HepG2 (cell line): ENCODE results near the gene FOXA3. TPM values are rescaled to one million over a fixed set of nuclear protein-coding genes. Genes with fewer than 3 reads are reported as not detected.

Experiments used
- ATAC-seq: fragments of 200-7000 bp; cut with Tn5 transposase; 3 replicates; pipeline ENCODE4 v1.9.1; 2020; ENCODE audit warnings: mild to moderate bottlenecking, moderate library complexity
- BruUV-seq: library from RNA; stranded (reverse); fragments of 400-500 nt; replicated peaks from 2 replicates; lab custom pipeline; 2021; lab: Mats Ljungman, UMichigan
- CTCF ChIA-PET: fragments of 300-600 bp; formaldehyde crosslinking; extraction: SDS; loops from one replicate; lab custom pipeline; 2021; ENCODE audit warnings: low total read pairs, inconsistent platforms, low intra/inter-chr PET ratio; lab: Yijun Ruan, JAX
- POLR2A ChIA-PET: fragments of 350-600 bp; sonication (Branson Sonifier 250); formaldehyde crosslinking; loops from one replicate; lab custom pipeline; 2020; ENCODE audit warnings: antibody characterized with exemption, inconsistent platforms; lab: Yijun Ruan, JAX
- DNase-seq: peaks from one replicate; pipeline ENCODE4 v3.0.0-alpha.2; 2015; ENCODE audit warnings: low spot score
- FAIRE-seq: peaks from 3 replicates; lab custom pipeline; 2011; peaks lifted over from hg19 to GRCh38; lab: Jason Lieb, UNC
- H2AFZ ChIP-seq: one replicate; pipeline ENCODE4 v1.6.1; 2011; ENCODE audit warnings: low read length, inconsistent platforms
- H3K27ac ChIP-seq: fragments of 300-600 bp; 3 replicates; pipeline ENCODE4 v1.8.0; 2011; ENCODE audit warnings: mixed run types, mild to moderate bottlenecking, mixed read lengths, low read length, inconsistent platforms; ENCODE audit not compliant: insufficient read depth; ENCODE audit errors: extremely low read length
- H3K27me3 ChIP-seq, 2 experiments: fragments of 200-600 bp in 1 of 2; 2 replicates in 1 of 2; 3 replicates in 1 of 2; pipeline versions ENCODE4 v1.6.0 to v1.8.0; 2011; ENCODE audit warnings: low read length in 2 of 2, mild to moderate bottlenecking in 2 of 2, moderate library complexity in 2 of 2, inconsistent platforms in 1 of 2; ENCODE audit not compliant: insufficient read depth in 2 of 2, control insufficient read depth in 1 of 2
- H3K36me3 ChIP-seq, 2 experiments: fragments of 200-600 bp in 1 of 2; replicated peaks in 1 of 2; 2 replicates in 1 of 2; 3 replicates in 1 of 2; pipeline versions ENCODE4 v1.5.1 to v1.8.0; 2011; ENCODE audit warnings: low read length in 2 of 2, inconsistent platforms in 1 of 2; ENCODE audit not compliant: insufficient read depth in 2 of 2, control insufficient read depth in 1 of 2
- H3K4me1 ChIP-seq: 2 replicates; pipeline ENCODE4 v1.5.1; 2012; ENCODE audit warnings: low read length, inconsistent platforms; ENCODE audit not compliant: insufficient read depth
- H3K4me2 ChIP-seq: 2 replicates; pipeline ENCODE4 v1.6.0; 2011; ENCODE audit warnings: low read depth, low read length, inconsistent platforms
- H3K4me3 ChIP-seq, 3 experiments: fragments of 200-600 bp in 1 of 3; sonication (generic), shearing (Covaris generic) in 1 of 3; replicated peaks in 1 of 3; 2 replicates each; pipeline ENCODE4 v1.5.1; 2011 to 2016; ENCODE audit warnings: low read length in 3 of 3, inconsistent platforms in 2 of 3, low read depth in 2 of 3, mild to moderate bottlenecking in 2 of 3, control low read depth in 1 of 3, mixed read lengths in 1 of 3; ENCODE audit not compliant: insufficient read depth in 1 of 3
- H3K79me2 ChIP-seq: one replicate; pipeline ENCODE4 v1.6.1; 2011; ENCODE audit warnings: low read length, inconsistent platforms; ENCODE audit not compliant: insufficient read depth
- H3K9ac ChIP-seq: 2 replicates; pipeline ENCODE4 v1.6.0; 2011; ENCODE audit warnings: mild to moderate bottlenecking, low read depth, low read length, inconsistent platforms; ENCODE audit not compliant: insufficient read depth
- H3K9me3 ChIP-seq: 2 replicates; pipeline ENCODE4 v1.5.1; 2012; ENCODE audit warnings: mild to moderate bottlenecking, low read length
- H4K20me1 ChIP-seq: 2 replicates; pipeline ENCODE4 v1.6.0; 2011; ENCODE audit warnings: inconsistent platforms, mild to moderate bottlenecking, low read length, moderate library complexity; ENCODE audit not compliant: insufficient read depth
- AGO2 ChIP-seq: fragments of 200-400 bp; formaldehyde crosslinking; optimal IDR thresholded peaks from 2 replicates; pipeline ENCODE3; 2017; ENCODE audit warnings: mild to moderate bottlenecking, low read depth, low read length, moderate library complexity
- HMGA1 ChIP-seq: sonication (generic); formaldehyde crosslinking; conservative IDR thresholded peaks from 2 replicates; pipeline ENCODE4 v1.4.0; 2020; ENCODE audit warnings: missing genetic modification reagents
- HNRNPL ChIP-seq: fragments of 200-400 bp; formaldehyde crosslinking; IDR thresholded peaks from 2 replicates; pipeline ENCODE4 v1.6.1; 2017; ENCODE audit warnings: mild to moderate bottlenecking, low read depth, low read length
- HNRNPLL ChIP-seq: fragments of 200-400 bp; formaldehyde crosslinking; IDR thresholded peaks from 2 replicates; pipeline ENCODE4 v1.6.1; 2017; ENCODE audit warnings: mild to moderate bottlenecking, low read depth, low read length; ENCODE audit not compliant: poor library complexity, severe bottlenecking
- PATZ1 ChIP-seq: sonication (generic); formaldehyde crosslinking; IDR thresholded peaks from 2 replicates; pipeline ENCODE4 v1.4.0; 2020; ENCODE audit warnings: missing genetic modification reagents
- ZBTB33 ChIP-seq: sonication (generic); formaldehyde crosslinking; IDR thresholded peaks from 2 replicates; pipeline ENCODE4 v1.4.0; 2020; ENCODE audit warnings: missing genetic modification reagents
- ZNF33A ChIP-seq: sonication (generic); formaldehyde crosslinking; IDR thresholded peaks from 2 replicates; pipeline ENCODE4 v1.5.1; 2020; ENCODE audit warnings: missing genetic modification reagents, mild to moderate bottlenecking, moderate library complexity, borderline replicate concordance
- ZNF710 ChIP-seq: sonication (generic); formaldehyde crosslinking; IDR thresholded peaks from 2 replicates; pipeline ENCODE4 v1.5.0; 2020; ENCODE audit warnings: mild to moderate bottlenecking, missing genetic modification reagents, borderline replicate concordance
- ZSCAN25 ChIP-seq: sonication (generic); formaldehyde crosslinking; IDR thresholded peaks from 2 replicates; pipeline ENCODE4 v1.8.0; 2022; ENCODE audit warnings: mild to moderate bottlenecking, missing genetic modification reagents
- WGBS: methylation state at CpG from one replicate; pipeline ENCODE4 v1.1.6; 2017; ENCODE audit warnings: low lambda C conversion rate; 5-methylcytosine and 5-hydroxymethylcytosine counted together
- in situ Hi-C: cut with HindIII; loops from 2 replicates; pipeline ENCODE4 v1.10.0; 2017; ENCODE audit warnings: low pct_unique_long_range_greater_than_20kb; ENCODE audit not compliant: extremely low pct_ligation_motif_present
- intact Hi-C: fragments of 100-400 bp; cut with micrococcal nuclease; formaldehyde crosslinking; loops from one replicate; pipeline ENCODE4 v1.10.0; 2022; ENCODE audit not compliant: unreplicated experiment
- polyA plus RNA-seq, 8 experiments: library from polyadenylated mRNA; depleted of rRNA in 3 of 8; stranded (reverse) in 7 of 8; unstranded in 1 of 8; fragments of >200 nt; fragmentation: Illumina TruSeq in 4 of 8; extraction: Trizol in 4 of 8; gene quantifications; 2 replicates each; pipeline versions ENCODE4 v1.2.1 to v1.2.3, GENCODE V29; 2011 to 2016; ENCODE audit warnings: low read depth in 4 of 8, missing spikeins in 1 of 8, mixed read lengths in 1 of 8; ENCODE audit not compliant: insufficient read depth in 1 of 8
- total RNA-seq, 5 experiments: library from RNA; depleted of rRNA; stranded (reverse); fragments of >200 nt; fragmentation: Illumina TruSeq; extraction: Trizol; gene quantifications; 2 replicates each; pipeline ENCODE4 v1.2.3, GENCODE V29; 2016; ENCODE audit warnings: low read depth in 1 of 5

The FOXA3 gene
- total and polyA plus RNA-seq, 2 of the 13 experiments (the other 11 are each of a cell fraction or from before 2014, with no cell fraction given) = 29.8 to 47.6 TPM

- ChIA-PET POLR2A (interaction anchor here (10.3 kb wide), 1 partner anchor 11 kb away, joined by 388 read pairs; the partner anchor contains the start of genes FOXA3 and SYMPK), CTCF (no interaction called here)
- intact Hi-C loops = no loop called here
- no peaks in the 10 kb centered on the region for H3K27me3 ChIP-seq
- H2AFZ ChIP-seq = no peak overlapping the region
- in situ Hi-C loops = no loop called here
- no peak for FAIRE-seq
- no peaks in the 10 kb centered on the region for H4K20me1 ChIP-seq
- H3K4me1 ChIP-seq = peaks cover 89% of the 10 kb centered on the region
- no peaks in the 10 kb centered on the region for H3K9me3 ChIP-seq
- H3K4me2 ChIP-seq = peak overlapping the region; percentile 90
- ATAC-seq = no peak
- peak; percentile 68; the same call in 1 of the 2 replicates for TF ChIP-seq ZBTB33
- peak; percentile 89 for TF ChIP-seq HNRNPL
- no peak for TF ChIP-seq ZNF710
- TF ChIP-seq HMGA1 (CRISPR knock-in tag) = no peak
- peak; percentile 72 for TF ChIP-seq AGO2
- TF ChIP-seq ZSCAN25 = peak; percentile 93
- TF ChIP-seq HNRNPLL = peak; percentile 25
- TF ChIP-seq ZNF33A (CRISPR knock-in tag) = no peak
- TF ChIP-seq PATZ1 (CRISPR knock-in tag) = peak; percentile 60; the same call in 1 of the 2 replicates
- peak overlapping the region; percentile 94 for H3K27ac ChIP-seq
- peak overlapping the region; percentile 48 for H3K9ac ChIP-seq
- peak overlapping the region in 2 of 3 experiments; percentile 22 to 69; a peak in 3 of 6 replicates for H3K4me3 ChIP-seq
- H3K36me3 ChIP-seq = no peaks in the 10 kb centered on the region
- DNase-seq = no peak
- H3K79me2 ChIP-seq = peaks cover 12% of the 10 kb centered on the region
- no TSS peak for BruUV-seq
- WGBS = 44% methylated on average over 7 of the region's 8 CpGs
These were observed 14.9 kb downstream of the FOXA3 start for GRCh38 chr19:45879055-45879454.
